Measurements from ENCODE around the gene ADCK2.

ADCK2 gene

DNA sequence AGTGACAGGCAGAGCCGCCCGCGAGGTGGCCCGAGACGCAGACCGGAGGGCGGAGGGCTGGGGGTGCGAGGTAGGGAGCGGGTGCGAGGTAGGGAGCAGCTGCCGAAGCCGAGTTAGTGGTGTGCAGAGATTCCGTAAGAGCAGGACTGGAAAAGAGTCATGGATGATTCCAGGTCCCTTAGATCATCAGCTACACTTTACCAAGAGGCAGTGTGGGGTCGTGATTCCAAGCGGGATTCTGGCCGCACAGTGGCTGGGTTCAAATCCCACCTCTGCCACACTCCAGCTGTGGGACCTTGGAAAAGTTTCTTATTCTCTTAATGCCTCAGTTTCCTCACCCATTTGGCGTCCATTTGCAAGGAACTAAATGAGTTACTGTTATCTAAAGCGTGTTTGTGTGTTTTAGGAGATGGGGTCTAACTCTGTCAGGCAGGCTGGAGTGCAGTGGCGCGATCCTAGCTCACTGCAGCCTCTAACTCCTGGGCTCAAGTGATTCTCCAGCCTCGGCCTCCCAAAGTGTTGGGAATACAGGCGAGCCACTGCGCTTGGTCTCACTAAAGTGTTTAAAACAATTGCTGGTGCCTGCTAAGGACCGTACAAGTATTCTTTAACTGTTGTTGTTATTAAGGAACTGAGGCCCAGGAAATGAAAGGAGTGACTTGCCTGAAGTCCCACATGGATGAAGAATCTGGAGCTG, 24.9 kb downstream of the ADCK2 start:
- TF ChIP-seq MAX (IDR thresholded peaks at IDR 0.05): no peak
- no peak for TF ChIP-seq YY1 (IDR thresholded peaks at IDR 0.05; ENCODE audit: low read depth)
- TF ChIP-seq TAF1 (IDR thresholded peaks at IDR 0.05; ENCODE audit: low read depth): no peak
- no peak for TF ChIP-seq FOXM1 (IDR thresholded peaks at IDR 0.05; ENCODE audit: borderline replicate concordance, low read depth)
- TF ChIP-seq TEAD4 (IDR thresholded peaks at IDR 0.05): no peak
- TF ChIP-seq NFIC (IDR thresholded peaks at IDR 0.05): no peak
- no peak for TF ChIP-seq CREB1 (IDR thresholded peaks at IDR 0.05; ENCODE audit: low read depth)
- TF ChIP-seq TCF12 (IDR thresholded peaks at IDR 0.05; ENCODE audit: low read depth): no peak
- no peak for TF ChIP-seq USF1 (IDR thresholded peaks at IDR 0.05)
- no peak for TF ChIP-seq EGR1 (IDR thresholded peaks at IDR 0.05)
- no peak for TF ChIP-seq ZBTB7A (IDR thresholded peaks at IDR 0.05; ENCODE audit: low read depth)
- TF ChIP-seq RAD21 (IDR thresholded peaks at IDR 0.05; ENCODE audit: low read depth): no peak
- no peak for TF ChIP-seq CEBPB (IDR thresholded peaks at IDR 0.05)
- TF ChIP-seq EP300 (IDR thresholded peaks at IDR 0.05; ENCODE audit: borderline replicate concordance): no peak
- TF ChIP-seq, protein P1, sequence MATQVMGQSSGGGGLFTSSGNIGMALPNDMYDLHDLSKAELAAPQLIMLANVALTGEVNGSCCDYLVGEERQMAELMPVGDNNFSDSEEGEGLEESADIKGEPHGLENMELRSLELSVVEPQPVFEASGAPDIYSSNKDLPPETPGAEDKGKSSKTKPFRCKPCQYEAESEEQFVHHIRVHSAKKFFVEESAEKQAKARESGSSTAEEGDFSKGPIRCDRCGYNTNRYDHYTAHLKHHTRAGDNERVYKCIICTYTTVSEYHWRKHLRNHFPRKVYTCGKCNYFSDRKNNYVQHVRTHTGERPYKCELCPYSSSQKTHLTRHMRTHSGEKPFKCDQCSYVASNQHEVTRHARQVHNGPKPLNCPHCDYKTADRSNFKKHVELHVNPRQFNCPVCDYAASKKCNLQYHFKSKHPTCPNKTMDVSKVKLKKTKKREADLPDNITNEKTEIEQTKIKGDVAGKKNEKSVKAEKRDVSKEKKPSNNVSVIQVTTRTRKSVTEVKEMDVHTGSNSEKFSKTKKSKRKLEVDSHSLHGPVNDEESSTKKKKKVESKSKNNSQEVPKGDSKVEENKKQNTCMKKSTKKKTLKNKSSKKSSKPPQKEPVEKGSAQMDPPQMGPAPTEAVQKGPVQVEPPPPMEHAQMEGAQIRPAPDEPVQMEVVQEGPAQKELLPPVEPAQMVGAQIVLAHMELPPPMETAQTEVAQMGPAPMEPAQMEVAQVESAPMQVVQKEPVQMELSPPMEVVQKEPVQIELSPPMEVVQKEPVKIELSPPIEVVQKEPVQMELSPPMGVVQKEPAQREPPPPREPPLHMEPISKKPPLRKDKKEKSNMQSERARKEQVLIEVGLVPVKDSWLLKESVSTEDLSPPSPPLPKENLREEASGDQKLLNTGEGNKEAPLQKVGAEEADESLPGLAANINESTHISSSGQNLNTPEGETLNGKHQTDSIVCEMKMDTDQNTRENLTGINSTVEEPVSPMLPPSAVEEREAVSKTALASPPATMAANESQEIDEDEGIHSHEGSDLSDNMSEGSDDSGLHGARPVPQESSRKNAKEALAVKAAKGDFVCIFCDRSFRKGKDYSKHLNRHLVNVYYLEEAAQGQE (IDR thresholded peaks at IDR 0.05; ENCODE audit: low read depth): no peak

DNA sequence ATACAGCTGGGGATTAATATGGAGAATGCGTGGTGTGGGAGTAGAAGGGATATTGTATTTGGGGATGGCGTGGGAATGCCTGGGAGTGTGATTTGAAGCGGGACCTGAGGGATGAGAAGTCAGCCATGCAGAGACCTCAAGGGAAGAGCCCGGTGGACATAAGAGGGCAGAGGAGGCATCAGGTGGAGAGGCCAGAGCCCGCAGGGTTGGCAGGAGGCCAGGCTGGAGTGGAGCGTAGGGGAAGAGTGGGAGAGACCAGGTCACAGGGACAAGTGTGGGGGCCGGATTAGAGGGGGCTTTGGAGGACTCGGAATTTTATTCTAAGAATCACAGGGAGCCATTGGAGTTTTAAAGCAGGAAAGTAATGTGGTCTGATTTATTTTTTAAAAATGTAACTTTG, 25.7 kb downstream of the ADCK2 start:
- TF ChIP-seq ZBTB7A (IDR thresholded peaks at IDR 0.05; ENCODE audit: low read depth) (no peak), CREB1 (IDR thresholded peaks at IDR 0.05; ENCODE audit: low read depth) (no peak), USF1 (IDR thresholded peaks at IDR 0.05) (no peak), FOXM1 (IDR thresholded peaks at IDR 0.05; ENCODE audit: borderline replicate concordance, low read depth) (no peak), RAD21 (IDR thresholded peaks at IDR 0.05; ENCODE audit: low read depth) (no peak), TCF12 (IDR thresholded peaks at IDR 0.05; ENCODE audit: low read depth) (no peak), YY1 (IDR thresholded peaks at IDR 0.05; ENCODE audit: low read depth) (no peak), TEAD4 (IDR thresholded peaks at IDR 0.05) (no peak), EP300 (IDR thresholded peaks at IDR 0.05; ENCODE audit: borderline replicate concordance) (no peak), EGR1 (IDR thresholded peaks at IDR 0.05) (no peak), TAF1 (IDR thresholded peaks at IDR 0.05; ENCODE audit: low read depth) (no peak), MAX (IDR thresholded peaks at IDR 0.05) (no peak), NFIC (IDR thresholded peaks at IDR 0.05) (no peak), CEBPB (IDR thresholded peaks at IDR 0.05) (no peak)
- TF ChIP-seq, protein P1 (IDR thresholded peaks at IDR 0.05; ENCODE audit: low read depth): no peak

DNA sequence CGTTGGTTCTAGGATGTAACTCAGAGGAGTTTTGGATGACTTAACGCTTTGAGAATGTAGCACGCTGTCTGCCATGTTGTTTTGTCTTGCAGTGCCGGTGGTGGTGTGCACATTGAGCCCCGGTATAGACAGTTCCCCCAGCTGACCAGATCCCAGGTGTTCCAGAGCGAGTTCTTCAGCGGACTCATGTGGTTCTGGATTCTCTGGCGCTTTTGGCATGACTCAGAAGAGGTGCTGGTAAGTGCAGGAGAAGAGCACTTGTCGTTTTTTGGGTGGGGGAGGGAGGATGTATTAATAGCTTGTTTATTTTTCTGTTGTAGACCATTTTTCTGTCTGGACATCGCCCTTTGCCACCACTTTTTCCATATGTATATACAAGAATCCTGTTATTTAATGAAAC, 30.0 kb downstream of the ADCK2 start:
- TF ChIP-seq NFIC (IDR thresholded peaks at IDR 0.05) (no peak), USF1 (IDR thresholded peaks at IDR 0.05) (no peak), TCF12 (IDR thresholded peaks at IDR 0.05; ENCODE audit: low read depth) (no peak), EP300 (IDR thresholded peaks at IDR 0.05; ENCODE audit: borderline replicate concordance) (no peak), CEBPB (IDR thresholded peaks at IDR 0.05) (no peak), ZBTB7A (IDR thresholded peaks at IDR 0.05; ENCODE audit: low read depth) (no peak), YY1 (IDR thresholded peaks at IDR 0.05; ENCODE audit: low read depth) (no peak), EGR1 (IDR thresholded peaks at IDR 0.05) (no peak), RAD21 (IDR thresholded peaks at IDR 0.05; ENCODE audit: low read depth) (no peak), FOXM1 (IDR thresholded peaks at IDR 0.05; ENCODE audit: borderline replicate concordance, low read depth) (no peak), TEAD4 (IDR thresholded peaks at IDR 0.05) (no peak), TAF1 (IDR thresholded peaks at IDR 0.05; ENCODE audit: low read depth) (no peak), CREB1 (IDR thresholded peaks at IDR 0.05; ENCODE audit: low read depth) (no peak), MAX (IDR thresholded peaks at IDR 0.05) (no peak)
- TF ChIP-seq, protein P1 (IDR thresholded peaks at IDR 0.05; ENCODE audit: low read depth): no peak
